Gastroesophageal sphincter (tissue), 4 donors: ENCODE measurements around the gene GATB. TPM values are rescaled to one million over a fixed set of nuclear protein-coding genes. Genes with fewer than 3 reads are reported as not detected.

Experiments
- ATAC-seq: fragments of 150-250 bp; one replicate; pipeline ENCODE4 v1.9.1; 2016; ENCODE audit warnings: mild to moderate bottlenecking, moderate library complexity
- H3K27ac ChIP-seq, 4 donors: fragments of 200-600 bp; sonication (generic) in 3 of 4; 1 replicate in 3 of 4; 2 replicates in 1 of 4; pipeline ENCODE4 v1.5.1; 2016 to 2019
- H3K27me3 ChIP-seq: fragments of 200-600 bp; sonication (generic); one replicate; pipeline ENCODE4 v1.5.1; 2019
- H3K36me3 ChIP-seq, 2 donors: fragments of 200-600 bp; sonication (generic); one replicate each; pipeline ENCODE4 v1.5.1; 2019; ENCODE audit warnings: control low read depth in 1 of 2
- H3K4me1 ChIP-seq, 3 donors: fragments of 200-600 bp; sonication (generic); 1 replicate in 2 of 3; 2 replicates in 1 of 3; pipeline ENCODE4 v1.5.1; 2016 to 2019; ENCODE audit warnings: control low read depth in 2 of 3
- H3K4me3 ChIP-seq, 2 donors: fragments of 200-600 bp; sonication (generic); one replicate each; pipeline ENCODE4 v1.5.1; 2019; ENCODE audit warnings: mild to moderate bottlenecking in 1 of 2, moderate library complexity in 1 of 2
- H3K9me3 ChIP-seq, 3 donors: fragments of 200-600 bp; sonication (generic); one replicate each; pipeline ENCODE4 v1.5.1; 2017 to 2019; ENCODE audit warnings: control low read depth in 2 of 3
- CTCF ChIP-seq, 4 experiments: fragments of 200-600 bp in 2 of 4; fragments of 450-650 bp in 2 of 4; sonication (generic) in 1 of 4; IDR thresholded peaks; one replicate each; pipeline ENCODE4 v1.5.1; 2017 to 2019; ENCODE audit warnings: antibody characterized with exemption in 4 of 4, mild to moderate bottlenecking in 2 of 4, moderate library complexity in 2 of 4
- EP300 ChIP-seq: sonication (generic); formaldehyde crosslinking; IDR thresholded peaks from one replicate; pipeline ENCODE4 v1.6.1; 2017; ENCODE audit warnings: antibody characterized with exemption, mild to moderate bottlenecking
- POLR2A ChIP-seq, 2 donors: fragments of 450-650 bp; IDR thresholded peaks; one replicate each; pipeline ENCODE4 v1.6.1; 2017; ENCODE audit warnings: antibody characterized with exemption in 2 of 2, mild to moderate bottlenecking in 2 of 2, moderate library complexity in 1 of 2
- POLR2AphosphoS5 ChIP-seq: sonication (generic); formaldehyde crosslinking; IDR thresholded peaks from one replicate; pipeline ENCODE4 v1.6.1; 2017; ENCODE audit warnings: antibody characterized with exemption
- WGBS, 2 donors: methylation state at CpG; one replicate each; pipeline ENCODE4 v1.1.5; 2018; ENCODE audit warnings: low coverage in 1 of 2; 5-methylcytosine and 5-hydroxymethylcytosine counted together
- total RNA-seq, 4 donors: library from RNA; depleted of rRNA; stranded (reverse); fragments of >200 nt; gene quantifications; one replicate each; pipeline ENCODE4 v1.1.0, GENCODE V29; 2016

GATB gene
- total RNA-seq, 4 donors from 2014 or later: 10.6 to 22.4 (median 16.6) TPM

- WGBS, 2 donors: 44 to 74% methylated on average over 1 of the region's 1 CpG
- H3K27me3 ChIP-seq: no peaks in the 10 kb centered on the region
- ATAC-seq: no peak
These were observed 9.3 kb upstream of the GATB start for GRCh38 chr4:151770154-151770553.

GRCh38 chr4:151768835-151769234 lies 8.0 kb upstream of the GATB start:
- no peaks in the 10 kb centered on the region for H3K36me3 ChIP-seq
- ATAC-seq: no peak
- no peak overlapping the region for H3K27ac ChIP-seq
- no peak overlapping the region for H3K4me3 ChIP-seq
- H3K27me3 ChIP-seq: no peaks in the 10 kb centered on the region
- TF ChIP-seq CTCF (IDR thresholded peaks at IDR 0.05): no peak
- TF ChIP-seq EP300: no peak
- H3K9me3 ChIP-seq: peaks cover 0 to 2% (median 0%) of the 10 kb centered on the region in 3 donors
- WGBS, 2 donors: 51 to 79% methylated on average over 2 of the region's 2 CpGs
- H3K4me1 ChIP-seq: no peaks in the 10 kb centered on the region

More at GRCh38 chr4:151770154-151770553, 9.3 kb upstream of the GATB start:
- H3K4me3 ChIP-seq: no peak overlapping the region
- H3K4me1 ChIP-seq: no peaks in the 10 kb centered on the region
- H3K36me3 ChIP-seq: no peaks in the 10 kb centered on the region
- TF ChIP-seq CTCF (IDR thresholded peaks at IDR 0.05) (no peak), EP300 (no peak), POLR2A (IDR thresholded peaks at IDR 0.05) (no peak), POLR2AphosphoS5 (no peak)
- no peak overlapping the region for H3K27ac ChIP-seq
- peaks cover 0 to 15% (median 0%) of the 10 kb centered on the region in 3 donors for H3K9me3 ChIP-seq

- Histone ChIP-seq H3K27ac (no peak overlapping the region), H3K36me3 (no peaks in the 10 kb centered on the region), H3K4me3 (no peak overlapping the region), H3K27me3 (no peaks in the 10 kb centered on the region), H3K9me3 (no peaks in the 10 kb centered on the region), H3K4me1 (no peaks in the 10 kb centered on the region)
- WGBS, 2 donors: 75 to 80% methylated on average over 1 to 4 of the region's 4 CpGs
- no peak for ATAC-seq
- TF ChIP-seq EP300 (no peak), POLR2AphosphoS5 (no peak), POLR2A (IDR thresholded peaks at IDR 0.05) (no peak), CTCF (IDR thresholded peaks at IDR 0.05) (no peak)
These were observed 5.9 kb upstream of the GATB start for GRCh38 chr4:151766691-151767090.

GRCh38 chr4:151760002-151760401 lies 805 bp downstream of the GATB start:
- 19 to 31% methylated on average over 3 of the region's 3 CpGs for WGBS, 2 donors
- Histone ChIP-seq H3K27ac (no peak overlapping the region), H3K9me3 (no peaks in the 10 kb centered on the region), H3K4me1 (peaks cover 0 to 14% (median 4%) of the 10 kb centered on the region in 3 donors), H3K4me3 (peak overlapping the region; percentile 83 to 96), H3K36me3 (peaks cover 0 to 35% of the 10 kb centered on the region in 2 donors), H3K27me3 (no peaks in the 10 kb centered on the region)
- TF ChIP-seq EP300 (no peak), POLR2A (IDR thresholded peaks at IDR 0.05) (no peak), CTCF (IDR thresholded peaks at IDR 0.05) (no peak)
- no peak for ATAC-seq

- TF ChIP-seq POLR2A (IDR thresholded peaks at IDR 0.05) (no peak), POLR2AphosphoS5 (no peak), EP300 (no peak), CTCF (IDR thresholded peaks at IDR 0.05) (no peak)
- Histone ChIP-seq H3K36me3 (peaks cover 0 to 73% of the 10 kb centered on the region in 2 donors), H3K4me1 (no peaks in the 10 kb centered on the region), H3K9me3 (no peaks in the 10 kb centered on the region), H3K4me3 (no peak overlapping the region), H3K27me3 (no peaks in the 10 kb centered on the region), H3K27ac (no peak overlapping the region)
- ATAC-seq: no peak
- WGBS, 2 donors: 84 to 100% methylated on average over 1 to 5 of the region's 5 CpGs
These were observed 7.8 kb downstream of the GATB start for GRCh38 chr4:151753056-151753455.
